Brain microvascular endothelial cell (primary cell): ENCODE results near the gene VEZF1.

Source experiments
- DNase-seq: peaks from one replicate; pipeline ENCODE4 v3.0.0-alpha.2; 2020
- H3K27ac ChIP-seq: fragments of 250-450 bp; sonication (Bioruptor Pico); 2 replicates; pipeline ENCODE4 v1.5.1; 2020; ENCODE audit warnings: mild to moderate bottlenecking, moderate library complexity
- H3K27me3 ChIP-seq: fragments of 250-450 bp; sonication (Bioruptor Pico); replicated peaks from 2 replicates; pipeline ENCODE4 v1.5.1; 2020; ENCODE audit warnings: mild to moderate bottlenecking
- H3K36me3 ChIP-seq: fragments of 250-450 bp; sonication (Bioruptor Pico); replicated peaks from 2 replicates; pipeline ENCODE4 v1.5.1; 2020; ENCODE audit warnings: mild to moderate bottlenecking
- H3K4me3 ChIP-seq: 2 replicates; pipeline ENCODE4 v1.5.1; 2011; ENCODE audit warnings: low read depth, mild to moderate bottlenecking, control low read depth, low read length, moderate library complexity
- in situ Hi-C: cut with HindIII; loops from 2 replicates; pipeline ENCODE4 v1.10.0; 2017; ENCODE audit warnings: low sequenced_read_pairs, low pct_ligation_motif_present
- TF ChIP-seq, protein P1 (sequence below): IDR thresholded peaks from 2 replicates; pipeline ENCODE4 v1.5.1; 2011; ENCODE audit warnings: low read depth, mild to moderate bottlenecking, moderate library complexity, low read length, control low read depth, inconsistent platforms; ENCODE audit errors: missing control alignments

VEZF1 gene

DNA sequence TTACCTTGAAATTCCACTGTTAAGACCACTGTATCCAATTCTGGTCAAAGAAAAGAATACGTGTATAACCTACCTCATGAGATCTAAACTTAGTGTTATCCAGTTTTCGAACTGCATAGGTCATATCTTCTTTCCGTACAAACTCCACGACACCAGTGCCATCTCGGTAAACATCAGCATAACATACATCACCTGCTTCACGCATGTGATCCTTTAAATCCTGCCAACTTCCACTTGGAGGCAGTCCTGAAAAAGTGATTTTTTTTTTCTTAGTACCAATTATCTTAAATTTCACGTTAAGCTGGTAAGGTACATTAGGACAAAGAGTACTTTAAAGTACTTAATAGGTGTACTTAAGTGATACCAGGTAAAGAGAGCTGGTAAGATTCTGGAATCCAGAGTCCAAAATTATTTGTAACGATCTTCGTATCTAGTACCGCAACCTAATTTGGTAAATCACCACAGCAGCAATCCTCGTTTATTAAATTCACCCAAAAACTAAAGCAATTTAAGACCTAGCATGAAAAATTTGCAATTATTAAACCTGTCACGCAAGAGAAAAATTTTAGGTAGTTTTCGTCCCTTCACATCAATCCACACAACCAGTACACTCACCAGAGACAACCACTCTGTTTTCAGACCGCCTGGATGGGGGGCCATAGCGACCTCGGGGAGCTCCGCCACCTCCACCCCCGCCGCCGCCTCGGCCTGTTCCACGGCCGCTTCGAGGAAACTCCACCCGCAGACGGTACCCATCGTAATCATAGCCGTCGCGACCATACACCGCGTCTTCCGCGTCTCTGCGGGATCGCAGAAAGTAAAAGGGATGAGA lies 17.9 kb upstream of the VEZF1 start:
- Histone ChIP-seq H3K4me3 (peak overlapping the region; percentile 99), H3K27me3 (no peaks in the 10 kb centered on the region), H3K27ac (peak overlapping the region; percentile 91), H3K36me3 (peaks cover 33% of the 10 kb centered on the region)
- DNase-seq, result no peak
- TF ChIP-seq, protein P1, sequence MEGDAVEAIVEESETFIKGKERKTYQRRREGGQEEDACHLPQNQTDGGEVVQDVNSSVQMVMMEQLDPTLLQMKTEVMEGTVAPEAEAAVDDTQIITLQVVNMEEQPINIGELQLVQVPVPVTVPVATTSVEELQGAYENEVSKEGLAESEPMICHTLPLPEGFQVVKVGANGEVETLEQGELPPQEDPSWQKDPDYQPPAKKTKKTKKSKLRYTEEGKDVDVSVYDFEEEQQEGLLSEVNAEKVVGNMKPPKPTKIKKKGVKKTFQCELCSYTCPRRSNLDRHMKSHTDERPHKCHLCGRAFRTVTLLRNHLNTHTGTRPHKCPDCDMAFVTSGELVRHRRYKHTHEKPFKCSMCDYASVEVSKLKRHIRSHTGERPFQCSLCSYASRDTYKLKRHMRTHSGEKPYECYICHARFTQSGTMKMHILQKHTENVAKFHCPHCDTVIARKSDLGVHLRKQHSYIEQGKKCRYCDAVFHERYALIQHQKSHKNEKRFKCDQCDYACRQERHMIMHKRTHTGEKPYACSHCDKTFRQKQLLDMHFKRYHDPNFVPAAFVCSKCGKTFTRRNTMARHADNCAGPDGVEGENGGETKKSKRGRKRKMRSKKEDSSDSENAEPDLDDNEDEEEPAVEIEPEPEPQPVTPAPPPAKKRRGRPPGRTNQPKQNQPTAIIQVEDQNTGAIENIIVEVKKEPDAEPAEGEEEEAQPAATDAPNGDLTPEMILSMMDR, result no peak
- in situ Hi-C loops, result no loop called here

DNA sequence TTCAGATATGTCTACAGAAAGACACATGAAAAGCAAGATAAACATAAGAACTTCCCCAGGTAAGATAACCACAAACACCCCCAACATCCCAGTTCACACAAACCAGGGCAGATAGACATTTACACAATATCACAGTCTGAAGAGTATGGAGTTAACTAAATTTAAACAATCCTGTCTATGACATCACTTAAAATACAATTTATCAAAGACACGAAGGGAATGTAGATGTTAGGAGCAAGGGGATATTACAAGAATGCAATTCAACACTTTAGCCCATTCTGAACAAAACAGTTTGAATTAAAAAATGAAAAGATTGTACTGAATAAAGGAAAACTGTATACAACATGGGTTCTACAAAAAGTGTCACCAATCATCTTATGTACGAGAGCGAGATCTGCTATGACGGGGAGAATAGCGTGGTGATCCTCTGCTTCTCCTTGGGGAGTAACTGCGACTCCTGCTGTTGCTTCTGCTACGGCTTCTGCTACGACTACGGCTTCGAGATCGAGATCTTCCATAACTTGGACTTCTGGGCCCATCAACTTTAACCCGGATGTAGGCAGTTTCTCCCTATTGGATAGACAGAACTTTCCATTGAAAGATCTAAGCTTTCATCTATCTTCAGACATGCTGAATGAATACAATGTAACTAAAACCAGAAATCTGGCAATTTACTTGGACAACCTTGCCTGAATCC lies 17.1 kb upstream of the VEZF1 start:
- DNase-seq, result no peak
- TF ChIP-seq, protein P1, result peak; percentile 11
- in situ Hi-C loops, result no loop called here
- no peaks in the 10 kb centered on the region for H3K27me3 ChIP-seq
- H3K27ac ChIP-seq, result peak overlapping the region; percentile 21
- H3K4me3 ChIP-seq, result peak overlapping the region; percentile 99
- H3K36me3 ChIP-seq, result peaks cover 38% of the 10 kb centered on the region

DNA sequence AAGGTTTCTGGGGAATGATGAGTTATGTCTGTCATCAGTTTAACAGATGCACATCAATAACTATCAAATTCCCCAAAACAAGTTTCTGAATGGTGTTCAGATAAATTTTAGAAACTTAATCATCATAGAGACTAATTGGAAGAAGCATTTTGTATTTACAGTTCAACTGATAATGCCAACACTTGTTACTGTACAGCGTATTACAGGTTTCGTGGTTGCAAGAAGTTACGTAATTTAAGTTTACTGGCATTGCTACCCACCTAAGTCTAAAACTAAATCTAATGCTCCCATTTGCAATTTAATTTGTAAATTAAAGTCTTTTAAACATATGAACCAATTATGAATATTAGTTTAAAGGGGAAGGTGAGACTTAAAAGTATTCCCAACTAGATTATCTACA lies 16.0 kb upstream of the VEZF1 start:
- Histone ChIP-seq H3K27me3 (no peaks in the 10 kb centered on the region), H3K4me3 (no peak overlapping the region), H3K27ac (no peak overlapping the region), H3K36me3 (peaks cover 41% of the 10 kb centered on the region)
- TF ChIP-seq, protein P1, result no peak
- DNase-seq, result no peak
- in situ Hi-C loops, result no loop called here

DNA sequence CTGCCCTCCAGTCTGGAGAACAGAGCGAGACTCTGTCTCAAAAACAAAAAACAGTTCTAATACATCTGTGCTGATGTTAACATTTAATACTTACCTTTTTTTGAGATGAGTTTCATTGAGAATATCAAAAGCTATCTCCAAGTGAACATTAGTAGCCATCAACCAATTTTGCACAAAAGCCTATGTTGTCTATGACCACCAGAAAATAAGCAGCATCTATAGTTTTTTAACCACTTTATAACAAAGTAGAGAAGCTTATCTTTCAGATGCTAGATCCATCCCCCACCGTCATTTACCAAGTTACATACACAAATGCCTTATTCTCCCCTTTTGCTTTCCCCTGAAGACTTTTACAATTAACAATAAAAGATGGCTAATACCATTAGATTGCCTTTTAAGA lies 14.9 kb upstream of the VEZF1 start:
- TF ChIP-seq, protein P1, result no peak
- Histone ChIP-seq H3K4me3 (no peak overlapping the region), H3K27me3 (no peaks in the 10 kb centered on the region), H3K36me3 (peaks cover 43% of the 10 kb centered on the region), H3K27ac (no peak overlapping the region)
- in situ Hi-C loops, result no loop called here
- DNase-seq, result no peak

DNA sequence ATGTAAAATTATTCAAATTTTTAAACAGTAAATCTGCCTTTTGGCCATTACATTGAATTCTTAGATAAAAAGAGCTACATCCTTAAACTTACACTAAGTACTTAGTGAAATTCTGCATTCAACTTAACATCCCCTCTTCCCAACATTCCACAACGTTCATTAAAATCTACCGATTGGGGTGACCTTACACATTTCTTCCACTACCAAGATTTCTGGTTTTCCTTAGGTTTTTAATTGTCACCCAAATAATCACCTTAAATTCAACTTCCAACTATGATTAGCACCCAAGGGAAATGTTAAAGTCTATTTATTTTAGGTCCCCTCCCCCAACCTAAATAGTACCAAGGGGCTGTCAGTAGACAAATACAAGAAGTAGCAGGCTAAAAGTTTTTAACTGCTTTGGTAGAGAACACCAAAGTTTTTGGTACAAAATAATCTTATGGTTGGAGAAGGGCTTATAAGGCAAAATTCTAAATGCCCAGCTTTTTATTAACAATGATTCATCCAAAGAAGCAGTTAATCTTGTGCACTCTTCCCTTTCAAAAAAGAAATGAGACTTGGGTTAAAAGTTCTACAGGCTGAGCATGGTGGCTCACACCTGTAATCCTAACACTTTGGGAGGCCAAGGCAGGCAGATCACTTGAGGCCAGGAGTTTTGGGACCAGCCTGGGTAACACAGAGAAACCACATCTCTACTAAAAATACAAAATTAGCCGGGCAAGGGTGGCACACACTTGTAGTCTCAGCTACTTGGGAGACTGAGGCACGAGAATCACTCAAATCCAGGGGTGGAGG lies 14.3 kb upstream of the VEZF1 start:
- in situ Hi-C loops, result no loop called here
- H3K27ac ChIP-seq, result no peak overlapping the region
- H3K27me3 ChIP-seq, result no peaks in the 10 kb centered on the region
- H3K4me3 ChIP-seq, result no peak overlapping the region
- DNase-seq, result no peak
- peaks cover 49% of the 10 kb centered on the region for H3K36me3 ChIP-seq
- TF ChIP-seq, protein P1, result no peak
